Endothelial cell of umbilical vein (primary cell): ENCODE data around the gene KCNIP1. TPM values are rescaled to one million over a fixed set of nuclear protein-coding genes. Genes with fewer than 3 reads are reported as not detected.

Experiments
- BruUV-seq: library from RNA; stranded (reverse); fragments of 400-500 nt; replicated peaks from 2 replicates; lab custom pipeline; 2021; lab: Mats Ljungman, UMichigan
- CTCF ChIA-PET: fragments of 300-600, 350-600 bp; sonication (Branson Sonifier 250); formaldehyde crosslinking; loops from one replicate; lab custom pipeline; 2021; ENCODE audit warnings: antibody characterized with exemption, inconsistent platforms; lab: Charles Lee
- POLR2A ChIA-PET: fragments of 300-600, 350-600 bp; sonication (Branson Sonifier 250); formaldehyde crosslinking; loops from one replicate; lab custom pipeline; 2021; ENCODE audit warnings: antibody characterized with exemption, inconsistent platforms; lab: Charles Lee
- DNase-seq: peaks from one replicate; pipeline ENCODE4 v3.0.0-alpha.2; 2011; ENCODE audit warnings: low read depth, low spot score
- FAIRE-seq: peaks from 2 replicates; lab custom pipeline; 2011; peaks lifted over from hg19 to GRCh38; lab: Jason Lieb, UNC
- H2AFZ ChIP-seq: 2 replicates; pipeline ENCODE4 v1.6.0; 2012; ENCODE audit warnings: low read depth, low read length, control low read depth, inconsistent platforms
- H3K27ac ChIP-seq: 2 replicates; pipeline ENCODE4 v1.5.1; 2011; ENCODE audit warnings: low read depth, mild to moderate bottlenecking, control low read depth, low read length, moderate library complexity; ENCODE audit not compliant: insufficient read depth
- H3K27me3 ChIP-seq, 2 experiments: 2 replicates each; pipeline versions ENCODE4 v1.6.0 to v1.6.1; 2011; ENCODE audit warnings: low read length in 2 of 2, mixed read lengths in 1 of 2; ENCODE audit not compliant: control insufficient read depth in 2 of 2, insufficient read depth in 2 of 2
- H3K36me3 ChIP-seq, 2 experiments: 2 replicates in 1 of 2; 3 replicates in 1 of 2; pipeline ENCODE4 v1.5.1; 2011; ENCODE audit warnings: low read length in 2 of 2, mild to moderate bottlenecking in 1 of 2, moderate library complexity in 1 of 2; ENCODE audit not compliant: control insufficient read depth in 2 of 2, insufficient read depth in 2 of 2; ENCODE audit errors: extremely low read depth in 1 of 2
- H3K4me1 ChIP-seq: 3 replicates; pipeline ENCODE4 v1.5.1; 2011; ENCODE audit warnings: mild to moderate bottlenecking, low read length; ENCODE audit not compliant: control insufficient read depth, insufficient read depth; ENCODE audit errors: extremely low read depth
- H3K4me2 ChIP-seq: 2 replicates; pipeline ENCODE4 v1.6.1; 2011; ENCODE audit warnings: low read length, control low read depth, mixed read lengths; ENCODE audit not compliant: insufficient read depth
- H3K4me3 ChIP-seq, 3 experiments: fragments of 200-600 bp in 1 of 3; sonication (generic), shearing (Covaris generic) in 1 of 3; replicated peaks in 1 of 3; 2 replicates each; pipeline ENCODE4 v1.5.1; 2011 to 2016; ENCODE audit warnings: control low read depth in 3 of 3, low read length in 3 of 3, mild to moderate bottlenecking in 2 of 3, inconsistent platforms in 1 of 3, low read depth in 1 of 3, moderate library complexity in 1 of 3; ENCODE audit not compliant: insufficient read depth in 1 of 3
- H3K79me2 ChIP-seq: 2 replicates; pipeline ENCODE4 v1.6.0; 2012; ENCODE audit warnings: low read length, inconsistent platforms; ENCODE audit not compliant: control insufficient read depth, insufficient read depth
- H3K9ac ChIP-seq: replicated peaks from 2 replicates; pipeline ENCODE3; 2011; ENCODE audit warnings: low read length, control low read depth; ENCODE audit not compliant: insufficient read depth; ENCODE audit errors: extremely low read depth
- H3K9me1 ChIP-seq: replicated peaks from 3 replicates; pipeline ENCODE4 v1.6.0; 2011; ENCODE audit warnings: mild to moderate bottlenecking, low read length; ENCODE audit not compliant: control insufficient read depth, insufficient read depth; ENCODE audit errors: extremely low read depth
- H3K9me3 ChIP-seq: replicated peaks from 2 replicates; pipeline ENCODE4 v1.5.1; 2012; ENCODE audit warnings: low read length, inconsistent platforms; ENCODE audit not compliant: control insufficient read depth, insufficient read depth
- H4K20me1 ChIP-seq: replicated peaks from 2 replicates; pipeline ENCODE3; 2011; ENCODE audit warnings: mild to moderate bottlenecking, low read length; ENCODE audit not compliant: control insufficient read depth, insufficient read depth; ENCODE audit errors: extremely low read depth
- EZH2 ChIP-seq: IDR thresholded peaks from 2 replicates; pipeline ENCODE4 v1.6.1; 2012; ENCODE audit warnings: borderline replicate concordance, low read depth, mild to moderate bottlenecking, moderate library complexity, low read length, inconsistent platforms; ENCODE audit not compliant: severe bottlenecking
- FOS ChIP-seq: IDR thresholded peaks from 2 replicates; pipeline ENCODE4 v1.6.1; 2011; ENCODE audit warnings: mild to moderate bottlenecking, low read length, moderate library complexity, borderline replicate concordance; ENCODE audit not compliant: insufficient read depth
- GATA2 ChIP-seq: IDR thresholded peaks from 2 replicates; pipeline ENCODE4 v1.7.0; 2011; ENCODE audit warnings: low read depth, mild to moderate bottlenecking, moderate library complexity, mixed read lengths, low read length; ENCODE audit not compliant: insufficient read length, insufficient read depth
- JUN ChIP-seq: IDR thresholded peaks from 2 replicates; pipeline ENCODE4 v1.6.1; 2011; ENCODE audit warnings: borderline replicate concordance, low read depth; ENCODE audit not compliant: insufficient read length, insufficient read depth
- MAX ChIP-seq: IDR thresholded peaks from 2 replicates; pipeline ENCODE4 v1.6.1; 2011; ENCODE audit not compliant: insufficient read depth, insufficient read length
- MYC ChIP-seq: IDR thresholded peaks from one replicate; pipeline ENCODE4 v1.6.1; 2011; ENCODE audit warnings: mild to moderate bottlenecking, low read depth, low read length
- POLR2A ChIP-seq: IDR thresholded peaks from 2 replicates; pipeline ENCODE4 v1.6.1; 2012; ENCODE audit warnings: low read depth, mild to moderate bottlenecking, control low read depth, low read length
- POLR2AphosphoS5 ChIP-seq: IDR thresholded peaks from 2 replicates; pipeline ENCODE4 v1.6.1; 2012; ENCODE audit warnings: low read depth, mild to moderate bottlenecking, control low read depth, low read length, moderate library complexity; ENCODE audit not compliant: insufficient read depth
- dilution Hi-C: fragments of 300-500 bp; cut with MboI; formaldehyde crosslinking; loops from one replicate; pipeline ENCODE4 v1.15.0; 2019; ENCODE audit warnings: low sequenced_read_pairs; ENCODE audit not compliant: extremely low pct_ligation_motif_present
- intact Hi-C: fragments of 100-400 bp; cut with micrococcal nuclease; formaldehyde crosslinking; loops from one replicate; pipeline ENCODE4 v1.10.0; 2022
- polyA plus RNA-seq, 4 experiments: library from polyadenylated mRNA; depleted of rRNA in 3 of 4; stranded (reverse) in 3 of 4; unstranded in 1 of 4; fragments of >200 nt; gene quantifications; 2 replicates each; pipeline versions ENCODE4 v1.2.1 to v1.2.3, GENCODE V29; 2011 to 2012; ENCODE audit warnings: missing spikeins in 1 of 4
- total RNA-seq: library from RNA; stranded (reverse); gene quantifications from 2 replicates; pipeline ENCODE4 v1.2.3, GENCODE V29; 2021
- TF ChIP-seq, protein P1 (sequence below), 2 donors: IDR thresholded peaks; 1 replicate in 1 of 2; 2 replicates in 1 of 2; pipeline ENCODE4 v1.5.1; 2011; ENCODE audit warnings: low read length in 2 of 2, mild to moderate bottlenecking in 2 of 2, moderate library complexity in 2 of 2, control low read depth in 1 of 2, inconsistent platforms in 1 of 2, low read depth in 1 of 2; ENCODE audit not compliant: insufficient read depth in 1 of 2; ENCODE audit errors: extremely low read depth in 1 of 2

The KCNIP1 gene
- total and polyA plus RNA-seq, 2 donors (not counting 3 experiments of a cell fraction or from before 2014, with no cell fraction given), result 0.15 TPM; not detected in 1

GRCh38 chr5:170596482-170597044 is 92.7 kb downstream of the KCNIP1 start:
- Histone ChIP-seq H4K20me1 (no peaks in the 10 kb centered on the region), H2AFZ (no peak overlapping the region), H3K36me3 (no peaks in the 10 kb centered on the region), H3K4me3 (no peak overlapping the region), H3K79me2 (no peaks in the 10 kb centered on the region), H3K27me3 (no peaks in the 10 kb centered on the region), H3K4me2 (no peak overlapping the region), H3K27ac (no peak overlapping the region), H3K4me1 (peaks cover 2% of the 10 kb centered on the region), H3K9me1 (no peaks in the 10 kb centered on the region), H3K9ac (no peak overlapping the region), H3K9me3 (no peaks in the 10 kb centered on the region)
- BruUV-seq, result no TSS peak
- dilution Hi-C loops (no loop called here), intact Hi-C loops (no loop called here)
- DNase-seq, result no peak
- ChIA-PET POLR2A (no interaction called here), CTCF (interaction anchor here (1.0 to 3.2 kb wide), 7 partner anchors 9 to 163 kb away, joined by 3 to 23 read pairs (median 4); no protein-coding TSS in a partner anchor)
- TF ChIP-seq MAX (no peak), POLR2A (no peak), MYC (no peak), POLR2AphosphoS5 (no peak), EZH2 (no peak), JUN (no peak), FOS (no peak), GATA2 (no peak)
- TF ChIP-seq, protein P1, sequence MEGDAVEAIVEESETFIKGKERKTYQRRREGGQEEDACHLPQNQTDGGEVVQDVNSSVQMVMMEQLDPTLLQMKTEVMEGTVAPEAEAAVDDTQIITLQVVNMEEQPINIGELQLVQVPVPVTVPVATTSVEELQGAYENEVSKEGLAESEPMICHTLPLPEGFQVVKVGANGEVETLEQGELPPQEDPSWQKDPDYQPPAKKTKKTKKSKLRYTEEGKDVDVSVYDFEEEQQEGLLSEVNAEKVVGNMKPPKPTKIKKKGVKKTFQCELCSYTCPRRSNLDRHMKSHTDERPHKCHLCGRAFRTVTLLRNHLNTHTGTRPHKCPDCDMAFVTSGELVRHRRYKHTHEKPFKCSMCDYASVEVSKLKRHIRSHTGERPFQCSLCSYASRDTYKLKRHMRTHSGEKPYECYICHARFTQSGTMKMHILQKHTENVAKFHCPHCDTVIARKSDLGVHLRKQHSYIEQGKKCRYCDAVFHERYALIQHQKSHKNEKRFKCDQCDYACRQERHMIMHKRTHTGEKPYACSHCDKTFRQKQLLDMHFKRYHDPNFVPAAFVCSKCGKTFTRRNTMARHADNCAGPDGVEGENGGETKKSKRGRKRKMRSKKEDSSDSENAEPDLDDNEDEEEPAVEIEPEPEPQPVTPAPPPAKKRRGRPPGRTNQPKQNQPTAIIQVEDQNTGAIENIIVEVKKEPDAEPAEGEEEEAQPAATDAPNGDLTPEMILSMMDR (IDR thresholded peaks at IDR 0.05; ENCODE audit: extremely low read depth in 1 of 2, insufficient read depth in 1 of 2, low read depth in 1 of 2, low read length in 2 of 2), result no peak
- FAIRE-seq, result no peak
